ENCODE measurements around the gene CLCN4.

- TF ChIP-seq POLR2AphosphoS5 (IDR thresholded peaks at IDR 0.05) (no peak), CTCF (IDR thresholded peaks at IDR 0.05) (no peak), POLR2A (IDR thresholded peaks at IDR 0.05) (no peak)
Measured at GRCh38 chrX:10165580-10166247, 8.9 kb downstream of the CLCN4 start.

Data from breast epithelium (tissue), 3 donors.